GM19452 (cell line): ENCODE measurements around the gene NAV2.

Source experiments
- ATAC-seq: cut with Tn5 transposase; IDR thresholded peaks from one replicate; pipeline ENCODE4 v1.9.1; 2021; ENCODE audit not compliant: unreplicated experiment

The NAV2 gene

GRCh38 chr11:20031155-20032001 is 318.7 kb downstream of the NAV2 start:
- ATAC-seq: no peak

GRCh38 chr11:20032127-20032526 is 319.5 kb downstream of the NAV2 start:
- no peak for ATAC-seq

- no peak for ATAC-seq
These were observed 320.1 kb downstream of the NAV2 start for GRCh38 chr11:20032577-20033260.

GRCh38 chr11:20033806-20034205 is 321.2 kb downstream of the NAV2 start:
- no peak for ATAC-seq

- no peak for ATAC-seq
These were observed 322.3 kb downstream of the NAV2 start for GRCh38 chr11:20034941-20035340.

GRCh38 chr11:20035375-20035700 is 322.7 kb downstream of the NAV2 start:
- no peak for ATAC-seq

GRCh38 chr11:20035701-20036601 is 323.3 kb downstream of the NAV2 start:
- ATAC-seq: no peak

- no peak for ATAC-seq
These were observed 324.1 kb downstream of the NAV2 start for GRCh38 chr11:20036626-20037335.

- no peak for ATAC-seq
These were observed 324.9 kb downstream of the NAV2 start for GRCh38 chr11:20037396-20038153.

GRCh38 chr11:20038412-20038811 is 325.8 kb downstream of the NAV2 start:
- no peak for ATAC-seq

GRCh38 chr11:20038972-20039371 is 326.3 kb downstream of the NAV2 start:
- ATAC-seq: no peak

- no peak for ATAC-seq
These were observed 328.9 kb downstream of the NAV2 start for GRCh38 chr11:20041499-20041898.

GRCh38 chr11:20042045-20042639 is 329.5 kb downstream of the NAV2 start:
- no peak for ATAC-seq

- ATAC-seq: no peak
These were observed 330.2 kb downstream of the NAV2 start for GRCh38 chr11:20042811-20043341.

GRCh38 chr11:20043992-20044391 is 331.4 kb downstream of the NAV2 start:
- ATAC-seq: no peak

- ATAC-seq: no peak
These were observed 332.6 kb downstream of the NAV2 start for GRCh38 chr11:20045098-20045688.

- no peak for ATAC-seq
These were observed 333.8 kb downstream of the NAV2 start for GRCh38 chr11:20046416-20046815.

- ATAC-seq: no peak
These were observed 334.6 kb downstream of the NAV2 start for GRCh38 chr11:20047006-20047768.
